K562 (cell line): ENCODE results near the gene SLC34A1. TPM values are rescaled to one million over a fixed set of nuclear protein-coding genes. Genes with fewer than 3 reads are reported as not detected.

ENCODE experiments used
- ATAC-seq: fragments of 200-7000 bp; cut with Tn5 transposase; 3 replicates; pipeline ENCODE4 v1.9.1; 2020; ENCODE audit warnings: moderate library complexity
- BruUV-seq: library from RNA; stranded (reverse); fragments of 400-500 nt; replicated peaks from 2 replicates; lab custom pipeline; 2021; lab: Mats Ljungman, UMichigan
- CTCF ChIA-PET: fragments of 300-600 bp; formaldehyde crosslinking; extraction: SDS; loops from one replicate; lab custom pipeline; 2021; ENCODE audit warnings: low intra/inter-chr PET ratio; lab: Yijun Ruan, JAX
- POLR2A ChIA-PET: fragments of 300-600, 350-650 bp; sonication (Branson Sonifier 250); formaldehyde crosslinking; extraction: SDS; loops from one replicate; lab custom pipeline; 2021; ENCODE audit warnings: antibody characterized with exemption, inconsistent platforms; lab: Yijun Ruan, JAX
- DNase-seq, 4 experiments: peaks; one replicate each; pipeline versions ENCODE4 v3.0.0 to v3.0.0-alpha.2; 2011 to 2018; ENCODE audit warnings: low spot score in 3 of 4, mixed read lengths in 3 of 4; ENCODE audit errors: extremely low read depth in 1 of 4
- FAIRE-seq: peaks from 2 replicates; lab custom pipeline; 2011; peaks lifted over from hg19 to GRCh38; lab: Jason Lieb, UNC
- H2AFZ ChIP-seq: 2 replicates; pipeline ENCODE4 v1.6.0; 2011; ENCODE audit warnings: low read depth, low read length, control low read depth, inconsistent platforms
- H3K27ac ChIP-seq: fragments of 200-600 bp; 3 replicates; pipeline ENCODE4 v1.8.0; 2011; ENCODE audit warnings: low read depth, mild to moderate bottlenecking, control low read depth, inconsistent platforms, low read length, moderate library complexity, mixed read lengths; ENCODE audit errors: extremely low read depth
- H3K27me3 ChIP-seq, 2 experiments: fragments of 300-600 bp in 1 of 2; 2 replicates in 1 of 2; 3 replicates in 1 of 2; pipeline versions ENCODE4 v1.6.0 to v1.8.0; 2011; ENCODE audit warnings: inconsistent platforms in 2 of 2, low read length in 2 of 2, mild to moderate bottlenecking in 1 of 2, mixed read lengths in 1 of 2, moderate library complexity in 1 of 2; ENCODE audit not compliant: control insufficient read depth in 2 of 2, insufficient read depth in 2 of 2
- H3K36me3 ChIP-seq: fragments of 300-600 bp; 3 replicates; pipeline ENCODE4 v1.8.0; 2011; ENCODE audit warnings: mild to moderate bottlenecking, low read length, inconsistent platforms; ENCODE audit not compliant: control insufficient read depth, insufficient read depth
- H3K4me1 ChIP-seq, 2 experiments: fragments of 200-600 bp in 1 of 2; replicated peaks in 1 of 2; 2 replicates in 1 of 2; 3 replicates in 1 of 2; pipeline versions ENCODE4 v1.5.1 to v1.8.0; 2011; ENCODE audit warnings: inconsistent platforms in 2 of 2, low read length in 2 of 2, mild to moderate bottlenecking in 1 of 2, mixed read lengths in 1 of 2, moderate library complexity in 1 of 2; ENCODE audit not compliant: control insufficient read depth in 2 of 2, insufficient read depth in 2 of 2
- H3K4me2 ChIP-seq: 2 replicates; pipeline ENCODE4 v1.6.1; 2011; ENCODE audit warnings: low read length, control low read depth, inconsistent platforms, mixed read lengths; ENCODE audit not compliant: insufficient read depth
- H3K4me3 ChIP-seq: fragments of 200-600 bp; sonication (generic), shearing (Covaris generic); 2 replicates; pipeline ENCODE4 v1.5.1; 2016; ENCODE audit warnings: control low read depth, inconsistent platforms
- H3K79me2 ChIP-seq: fragments of 200-600 bp; 3 replicates; pipeline ENCODE4 v1.8.0; 2011; ENCODE audit warnings: low read length, inconsistent platforms; ENCODE audit not compliant: control insufficient read depth, insufficient read depth
- H3K9ac ChIP-seq, 2 experiments: 2 replicates each; pipeline versions ENCODE4 v1.6.0 to v1.6.1; 2011; ENCODE audit warnings: low read depth in 2 of 2, low read length in 2 of 2, control low read depth in 1 of 2, inconsistent platforms in 1 of 2, mild to moderate bottlenecking in 1 of 2, mixed read lengths in 1 of 2; ENCODE audit not compliant: insufficient read depth in 1 of 2
- H3K9me1 ChIP-seq: one replicate; pipeline ENCODE4 v1.6.0; 2011; ENCODE audit warnings: inconsistent platforms, mild to moderate bottlenecking, low read length, moderate library complexity; ENCODE audit not compliant: control insufficient read depth, insufficient read depth
- H3K9me3 ChIP-seq: replicated peaks from 2 replicates; pipeline ENCODE4 v1.5.1; 2011; ENCODE audit warnings: low read depth, low read length, inconsistent platforms; ENCODE audit not compliant: control insufficient read depth, insufficient read depth
- H4K20me1 ChIP-seq: replicated peaks from 2 replicates; pipeline ENCODE4 v1.6.1; 2011; ENCODE audit warnings: low read length, inconsistent platforms, mixed read lengths; ENCODE audit not compliant: control insufficient read depth, insufficient read depth
- DACH1 ChIP-seq: fragments of 450-650 bp; IDR thresholded peaks from 2 replicates; pipeline ENCODE4 v1.6.1; 2018; ENCODE audit not compliant: partially characterized antibody
- KLF10 ChIP-seq: fragments of 250-450 bp; sonication (Bioruptor Pico); IDR thresholded peaks from 2 replicates; pipeline ENCODE4 v1.6.1; 2021; ENCODE audit warnings: matching md5 sums
- POLR2A ChIP-seq: fragments of 450-650 bp; conservative IDR thresholded peaks from 2 replicates; pipeline ENCODE4 v1.6.1; 2016
- POLR2AphosphoS2 ChIP-seq: IDR thresholded peaks from 2 replicates; pipeline ENCODE4 v1.6.1; 2012; ENCODE audit warnings: low read length, improper control_type of control experiment
- POLR2AphosphoS5 ChIP-seq: IDR thresholded peaks from 2 replicates; pipeline ENCODE4 v1.6.1; 2011; ENCODE audit warnings: mild to moderate bottlenecking, low read depth, low read length, moderate library complexity; ENCODE audit not compliant: control insufficient read depth, insufficient read depth
- POLR2B ChIP-seq: fragments of 450-650 bp; IDR thresholded peaks from 2 replicates; pipeline ENCODE4 v1.6.1; 2018; ENCODE audit warnings: low read depth; ENCODE audit not compliant: partially characterized antibody
- POLR2G ChIP-seq: fragments of 200-400 bp; formaldehyde crosslinking; IDR thresholded peaks from 2 replicates; pipeline ENCODE4 v1.6.1; 2017; ENCODE audit warnings: low read depth, mild to moderate bottlenecking, antibody characterized with exemption, low read length, moderate library complexity
- SUPT5H ChIP-seq: fragments of 450-650 bp; IDR thresholded peaks from 2 replicates; pipeline ENCODE4 v1.6.1; 2016
- THRB ChIP-seq: fragments of 450-650 bp; formaldehyde crosslinking; conservative IDR thresholded peaks from 2 replicates; pipeline ENCODE4 v1.4.0; 2022; ENCODE audit warnings: mild to moderate bottlenecking, missing genetic modification characterization
- WGBS: fragments of 100-300 bp; shearing (Covaris generic); methylation state at CpG from one replicate; pipeline ENCODE4 v1.1.6; 2016; ENCODE audit warnings: low coverage, mixed read lengths; ENCODE audit not compliant: insufficient coverage; ENCODE audit errors: missing lambda C conversion rate; 5-methylcytosine and 5-hydroxymethylcytosine counted together
- in situ Hi-C: fragments of 300-500 bp; cut with MboI; formaldehyde crosslinking; loops from 4 replicates; pipeline ENCODE4 v1.15.0; 2018; ENCODE audit warnings: inconsistent platforms, mixed read lengths
- intact Hi-C: fragments of 100-400 bp; cut with micrococcal nuclease; formaldehyde crosslinking; loops from 2 replicates; pipeline ENCODE4 v1.14.2; 2022
- polyA plus RNA-seq, 8 experiments: library from polyadenylated mRNA; depleted of rRNA in 4 of 8; stranded (reverse) in 5 of 8; unstranded in 3 of 8; fragments of >200 nt; fragmentation: Nextera tagmentation in 2 of 8; fragmentation: Illumina TruSeq in 1 of 8; extraction: Ambion mirVana in 2 of 8; extraction: Trizol in 1 of 8; gene quantifications; 2 replicates each; pipeline versions ENCODE4 v1.2.1 to v1.2.3, GENCODE V29; 2011 to 2014; ENCODE audit warnings: inconsistent platforms in 1 of 8, missing spikeins in 1 of 8
- total RNA-seq, 7 experiments: library from RNA; depleted of rRNA in 6 of 7; stranded (reverse); fragments of >200 nt in 6 of 7; fragmentation: Illumina TruSeq in 2 of 7; extraction: Trizol in 2 of 7; gene quantifications; 2 replicates each; pipeline versions ENCODE4 v1.2.1 to v1.2.3, GENCODE V29; 2011 to 2021; ENCODE audit warnings: low replicate concordance in 1 of 7

The SLC34A1 gene
- total and polyA plus RNA-seq, 9 of the 15 experiments (the other 6 are each of a cell fraction or from before 2014, with no cell fraction given) = not detected

GRCh38 chr5:177439518-177440053, 55.4 kb downstream of the SLC34A1 start:
- peak; percentile 37 for FAIRE-seq
- no TSS peak for BruUV-seq
- POLR2A ChIA-PET = interaction anchor here (1.0 to 11.8 kb wide), 6 partner anchors 10 to 53 kb away, joined by 3 to 210 read pairs (median 6); partner anchors contain the start of gene GRK6
- Histone ChIP-seq H3K9me1 (peaks cover 3% of the 10 kb centered on the region), H3K9me3 (no peaks in the 10 kb centered on the region), H3K79me2 (no peaks in the 10 kb centered on the region), H3K4me3 (no peak overlapping the region), H3K9ac (no peak overlapping the region), H3K36me3 (peaks cover 83% of the 10 kb centered on the region; the same call in 2 of the 3 replicates), H4K20me1 (peaks cover 20% of the 10 kb centered on the region; the same call in 1 of the 2 replicates), H3K4me2 (no peak overlapping the region), H3K4me1 (peaks cover 2 to 36% of the 10 kb centered on the region in 2 experiments; a peak in 4 of 5 replicates), H3K27ac (no peak overlapping the region), H2AFZ (no peak overlapping the region)
- no peak for ATAC-seq
- in situ Hi-C loops (no loop called here), intact Hi-C loops (no loop called here)
- 93% methylated on average over 3 of the region's 4 CpGs for WGBS
- CTCF ChIA-PET = no interaction called here
- TF ChIP-seq POLR2B = peak; percentile 50
- no peak for TF ChIP-seq DACH1
- peak; percentile 49; the same call in 1 of the 2 replicates for TF ChIP-seq POLR2AphosphoS2
- TF ChIP-seq THRB (CRISPR knock-in tag) = 0 out of 2 replicates have a peak, but pooled peaks have one; percentile 28
- peak; percentile 26; the same call in 1 of the 2 replicates for TF ChIP-seq POLR2G
- no peak for TF ChIP-seq KLF10 (CRISPR knock-in tag)
- TF ChIP-seq SUPT5H = 0 out of 2 replicates have a peak, but pooled peaks have one; percentile 38
- peak; percentile 53 for TF ChIP-seq POLR2A
- TF ChIP-seq POLR2AphosphoS5 = peak; percentile 45; the same call in 1 of the 2 replicates
- TF ChIP-seq, all 486 proteins: peak for 7
- H3K27me3 ChIP-seq = no peaks in the 10 kb centered on the region
- DNase-seq = no peak
